NCI-H128 (cell line): Measurements from ENCODE around the gene CEP95.
"Not testable (repeated sequence)": the region's sequence is repeated elsewhere in the genome, so short reads cannot be mapped to it uniquely, and the experiment has no call there.

Experiments used
- DNase-seq: peaks from one replicate; lab custom pipeline; 2025; ENCODE audit not compliant: unreplicated experiment; lab: John Stamatoyannopoulos, UW

The CEP95 gene

GRCh38 chr17:64494121-64494520 lies 12.7 kb upstream of the CEP95 start:
- no peak for DNase-seq

GRCh38 chr17:64495300-64495699 lies 11.5 kb upstream of the CEP95 start:
- not testable (repeated sequence) for DNase-seq

- DNase-seq = no peak
These were observed 10.4 kb upstream of the CEP95 start for GRCh38 chr17:64496348-64496785.

GRCh38 chr17:64496786-64497564 lies 9.8 kb upstream of the CEP95 start, which contains the start of gene POLG2:
Gene POLG2, minus strand, starts transcription at chr17:64497054. Its CDS starts 86 bp downstream, at chr17:64496968.
- DNase-seq = peak; percentile 68

- no peak for DNase-seq
These were observed 9.2 kb upstream of the CEP95 start for GRCh38 chr17:64497565-64498035.

GRCh38 chr17:64498308-64499203 lies 8.2 kb upstream of the CEP95 start:
- DNase-seq = no peak

- no peak for DNase-seq
These were observed 6.8 kb upstream of the CEP95 start for GRCh38 chr17:64499805-64500486.

GRCh38 chr17:64500487-64500859 lies 6.3 kb upstream of the CEP95 start:
- DNase-seq = no peak

GRCh38 chr17:64500862-64501765 lies 5.7 kb upstream of the CEP95 start:
- DNase-seq = no peak

- DNase-seq = no peak
These were observed 4.8 kb upstream of the CEP95 start for GRCh38 chr17:64502021-64502420.

- no peak for DNase-seq
These were observed 4.0 kb upstream of the CEP95 start for GRCh38 chr17:64502809-64503208.

GRCh38 chr17:64503341-64503740 lies 3.4 kb upstream of the CEP95 start:
- DNase-seq = no peak

- no peak for DNase-seq
These were observed 2.7 kb upstream of the CEP95 start for GRCh38 chr17:64503821-64504768.

- DNase-seq = no peak
These were observed 1.9 kb upstream of the CEP95 start for GRCh38 chr17:64504769-64505339.

- DNase-seq = peak; percentile 58
These were observed 1.2 kb upstream of the CEP95 start for GRCh38 chr17:64505340-64506200.

GRCh38 chr17:64506201-64506575 lies 589 bp upstream of the CEP95 start, which contains the start of gene DDX5:
Gene DDX5, minus strand, starts transcription at chr17:64506289. Its CDS starts 170 bp downstream, at chr17:64506119.
- peak; percentile 82 for DNase-seq

- peak; percentile 10 for DNase-seq
These were observed 621 bp downstream of the CEP95 start for GRCh38 chr17:64507413-64507782.

GRCh38 chr17:64508683-64509082 lies 1.9 kb downstream of the CEP95 start:
- no peak for DNase-seq
